Liver (tissue), 3 donors: ENCODE results near the gene TSEN2.

ENCODE experiments used
- EGR1 ChIP-seq, 2 donors: IDR thresholded peaks; 2 replicates each; pipeline ENCODE4 v1.6.1; 2016 to 2018; ENCODE audit warnings: antibody characterized with exemption in 2 of 2, low read depth in 2 of 2
- HNF4A ChIP-seq, 2 donors: conservative IDR thresholded peaks; 2 replicates each; pipeline ENCODE4 v1.6.1; 2016; ENCODE audit warnings: antibody characterized with exemption in 2 of 2, mild to moderate bottlenecking in 2 of 2
- HNF4G ChIP-seq: IDR thresholded peaks from 2 replicates; pipeline ENCODE4 v1.6.1; 2016; ENCODE audit warnings: antibody characterized with exemption
- NR2F2 ChIP-seq: IDR thresholded peaks from 2 replicates; pipeline ENCODE4 v1.6.1; 2016; ENCODE audit warnings: antibody characterized with exemption
- RAD21 ChIP-seq, 2 donors: IDR thresholded peaks; 2 replicates each; pipeline ENCODE4 v1.6.1; 2016; ENCODE audit warnings: antibody characterized with exemption in 2 of 2, mild to moderate bottlenecking in 2 of 2
- REST ChIP-seq: IDR thresholded peaks from 2 replicates; pipeline ENCODE4 v1.6.1; 2016; ENCODE audit warnings: antibody characterized with exemption, mild to moderate bottlenecking
- SP1 ChIP-seq: IDR thresholded peaks from 2 replicates; pipeline ENCODE4 v1.6.1; 2018; ENCODE audit warnings: antibody characterized with exemption, mild to moderate bottlenecking
- TAF1 ChIP-seq: conservative IDR thresholded peaks from 2 replicates; pipeline ENCODE4 v1.6.1; 2016; ENCODE audit warnings: antibody characterized with exemption, mild to moderate bottlenecking
- YY1 ChIP-seq: IDR thresholded peaks from 2 replicates; pipeline ENCODE4 v1.6.1; 2016; ENCODE audit warnings: antibody characterized with exemption, mild to moderate bottlenecking
- ZBTB33 ChIP-seq: IDR thresholded peaks from 2 replicates; pipeline ENCODE4 v1.6.1; 2016; ENCODE audit warnings: antibody characterized with exemption
- TF ChIP-seq, protein P1 (sequence below): fragments of 150-350 bp; IDR thresholded peaks from 2 replicates; pipeline ENCODE4 v1.5.1; 2017; ENCODE audit warnings: improper control_type of control experiment, low read depth, low read length; ENCODE audit not compliant: missing input control
- TF ChIP-seq, protein P2 (sequence below): IDR thresholded peaks from 2 replicates; pipeline ENCODE4 v1.6.1; 2016; ENCODE audit warnings: antibody characterized with exemption
- TF ChIP-seq, protein P3 (sequence below): IDR thresholded peaks from 2 replicates; pipeline ENCODE4 v1.6.1; 2016; ENCODE audit warnings: antibody characterized with exemption
- donor health status: healthy.
- donor health status: healthy.

GRCh38 chr3:12487786-12488185 is 3.5 kb downstream of the TSEN2 start:
- TF ChIP-seq NR2F2 (no peak), RAD21 (IDR thresholded peaks at IDR 0.05) (no peak), EGR1 (IDR thresholded peaks at IDR 0.05; ENCODE audit: low read depth in 2 of 2) (no peak), REST (no peak), TAF1 (no peak), HNF4A (conservative IDR thresholded peaks at IDR 0.05) (no peak), SP1 (no peak), HNF4G (no peak), YY1 (no peak), ZBTB33 (no peak)
- TF ChIP-seq, protein P1, sequence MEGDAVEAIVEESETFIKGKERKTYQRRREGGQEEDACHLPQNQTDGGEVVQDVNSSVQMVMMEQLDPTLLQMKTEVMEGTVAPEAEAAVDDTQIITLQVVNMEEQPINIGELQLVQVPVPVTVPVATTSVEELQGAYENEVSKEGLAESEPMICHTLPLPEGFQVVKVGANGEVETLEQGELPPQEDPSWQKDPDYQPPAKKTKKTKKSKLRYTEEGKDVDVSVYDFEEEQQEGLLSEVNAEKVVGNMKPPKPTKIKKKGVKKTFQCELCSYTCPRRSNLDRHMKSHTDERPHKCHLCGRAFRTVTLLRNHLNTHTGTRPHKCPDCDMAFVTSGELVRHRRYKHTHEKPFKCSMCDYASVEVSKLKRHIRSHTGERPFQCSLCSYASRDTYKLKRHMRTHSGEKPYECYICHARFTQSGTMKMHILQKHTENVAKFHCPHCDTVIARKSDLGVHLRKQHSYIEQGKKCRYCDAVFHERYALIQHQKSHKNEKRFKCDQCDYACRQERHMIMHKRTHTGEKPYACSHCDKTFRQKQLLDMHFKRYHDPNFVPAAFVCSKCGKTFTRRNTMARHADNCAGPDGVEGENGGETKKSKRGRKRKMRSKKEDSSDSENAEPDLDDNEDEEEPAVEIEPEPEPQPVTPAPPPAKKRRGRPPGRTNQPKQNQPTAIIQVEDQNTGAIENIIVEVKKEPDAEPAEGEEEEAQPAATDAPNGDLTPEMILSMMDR, result no peak
- TF ChIP-seq, protein P2, sequence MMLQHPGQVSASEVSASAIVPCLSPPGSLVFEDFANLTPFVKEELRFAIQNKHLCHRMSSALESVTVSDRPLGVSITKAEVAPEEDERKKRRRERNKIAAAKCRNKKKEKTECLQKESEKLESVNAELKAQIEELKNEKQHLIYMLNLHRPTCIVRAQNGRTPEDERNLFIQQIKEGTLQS, result no peak
- TF ChIP-seq, protein P3, sequence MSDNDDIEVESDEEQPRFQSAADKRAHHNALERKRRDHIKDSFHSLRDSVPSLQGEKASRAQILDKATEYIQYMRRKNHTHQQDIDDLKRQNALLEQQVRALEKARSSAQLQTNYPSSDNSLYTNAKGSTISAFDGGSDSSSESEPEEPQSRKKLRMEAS, result no peak
